SK-N-SH treated with all-trans-retinoic acid at 6 μM for 48 hours (cell line): ENCODE measurements around the gene CKM.

Experiments used
- ARNTL ChIP-seq: fragments of 450-650 bp; formaldehyde crosslinking; IDR thresholded peaks from 2 replicates; pipeline ENCODE4 v1.5.0; 2020; ENCODE audit warnings: low read depth, mild to moderate bottlenecking, moderate library complexity, borderline replicate concordance
- BACH2 ChIP-seq: fragments of 250-450 bp; sonication (Bioruptor Pico); IDR thresholded peaks from 2 replicates; pipeline ENCODE4 v1.9.0; 2021; ENCODE audit warnings: mild to moderate bottlenecking, borderline replicate concordance
- ISL1 ChIP-seq: fragments of 250-450 bp; sonication (Bioruptor Pico); IDR thresholded peaks from 2 replicates; pipeline ENCODE4 v2.1.2; 2022; ENCODE audit warnings: mild to moderate bottlenecking, moderate library complexity
- PATZ1 ChIP-seq: fragments of 250-450 bp; sonication (Bioruptor Pico); IDR thresholded peaks from 2 replicates; pipeline ENCODE4 v1.8.0; 2020; ENCODE audit warnings: mild to moderate bottlenecking, moderate library complexity, borderline replicate concordance
- POU6F1 ChIP-seq: fragments of 250-450 bp; sonication (Bioruptor Pico); IDR thresholded peaks from 2 replicates; pipeline ENCODE4 v1.8.0; 2021; ENCODE audit warnings: low read depth, mild to moderate bottlenecking, moderate library complexity, borderline replicate concordance
- PPARA ChIP-seq: fragments of 250-450 bp; sonication (Bioruptor Pico); IDR thresholded peaks from 2 replicates; pipeline ENCODE4 v1.5.0; 2020; ENCODE audit warnings: mild to moderate bottlenecking, borderline replicate concordance
- TCF4 ChIP-seq: fragments of 250-450 bp; sonication (Bioruptor Pico); IDR thresholded peaks from 2 replicates; pipeline ENCODE4 v1.8.0; 2021; ENCODE audit warnings: mild to moderate bottlenecking, moderate library complexity, borderline replicate concordance
- TSHZ2 ChIP-seq: fragments of 250-450 bp; sonication (Bioruptor Pico); IDR thresholded peaks from 2 replicates; pipeline ENCODE4 v1.5.0; 2020; ENCODE audit warnings: mild to moderate bottlenecking, moderate library complexity
- ZC3H10 ChIP-seq: fragments of 250-450 bp; sonication (Bioruptor Pico); IDR thresholded peaks from 2 replicates; pipeline ENCODE4 v1.5.1; 2021; ENCODE audit warnings: mild to moderate bottlenecking, moderate library complexity
- ZFP30 ChIP-seq: fragments of 450-650 bp; formaldehyde crosslinking; IDR thresholded peaks from 2 replicates; pipeline ENCODE4 v1.5.0; 2022; ENCODE audit warnings: mild to moderate bottlenecking, moderate library complexity
- ZNF8 ChIP-seq: fragments of 450-650 bp; formaldehyde crosslinking; IDR thresholded peaks from 2 replicates; pipeline ENCODE4 v1.5.0; 2020; ENCODE audit warnings: mild to moderate bottlenecking, moderate library complexity
- TF ChIP-seq, protein P1 (sequence below): fragments of 250-450 bp; sonication (Bioruptor Pico); IDR thresholded peaks from 2 replicates; pipeline ENCODE4 v1.5.1; 2021; ENCODE audit warnings: mild to moderate bottlenecking, moderate library complexity

GRCh38 chr19:45324349-45324907 is 1.8 kb upstream of the CKM start:
- TF ChIP-seq TSHZ2 = no peak
- TF ChIP-seq PATZ1 (CRISPR knock-in tag) = no peak
- no peak for TF ChIP-seq BACH2
- no peak for TF ChIP-seq ZFP30 (CRISPR knock-in tag)
- TF ChIP-seq TCF4 (CRISPR knock-in tag) = no peak
- TF ChIP-seq PPARA (CRISPR knock-in tag) = no peak
- no peak for TF ChIP-seq POU6F1 (CRISPR knock-in tag)
- TF ChIP-seq ISL1 (CRISPR knock-in tag) = no peak
- TF ChIP-seq ZC3H10 (CRISPR knock-in tag) = no peak
- TF ChIP-seq, protein P1, sequence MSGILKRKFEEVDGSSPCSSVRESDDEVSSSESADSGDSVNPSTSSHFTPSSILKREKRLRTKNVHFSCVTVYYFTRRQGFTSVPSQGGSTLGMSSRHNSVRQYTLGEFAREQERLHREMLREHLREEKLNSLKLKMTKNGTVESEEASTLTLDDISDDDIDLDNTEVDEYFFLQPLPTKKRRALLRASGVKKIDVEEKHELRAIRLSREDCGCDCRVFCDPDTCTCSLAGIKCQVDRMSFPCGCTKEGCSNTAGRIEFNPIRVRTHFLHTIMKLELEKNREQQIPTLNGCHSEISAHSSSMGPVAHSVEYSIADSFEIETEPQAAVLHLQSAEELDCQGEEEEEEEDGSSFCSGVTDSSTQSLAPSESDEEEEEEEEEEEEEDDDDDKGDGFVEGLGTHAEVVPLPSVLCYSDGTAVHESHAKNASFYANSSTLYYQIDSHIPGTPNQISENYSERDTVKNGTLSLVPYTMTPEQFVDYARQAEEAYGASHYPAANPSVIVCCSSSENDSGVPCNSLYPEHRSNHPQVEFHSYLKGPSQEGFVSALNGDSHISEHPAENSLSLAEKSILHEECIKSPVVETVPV (CRISPR knock-in tag) = no peak
- TF ChIP-seq ARNTL (CRISPR knock-in tag) = no peak
- no peak for TF ChIP-seq ZNF8 (CRISPR knock-in tag)
